ENCODE measurements around the gene CDH12. TPM values are rescaled to one million over a fixed set of nuclear protein-coding genes. Genes with fewer than 3 reads are reported as not detected.
"Not testable (repeated sequence)": the region's sequence is repeated elsewhere in the genome, so short reads cannot be mapped to it uniquely, and the experiment has no call there.

CDH12 gene
- polyA plus RNA-seq, 1 experiment: not detected

DNA sequence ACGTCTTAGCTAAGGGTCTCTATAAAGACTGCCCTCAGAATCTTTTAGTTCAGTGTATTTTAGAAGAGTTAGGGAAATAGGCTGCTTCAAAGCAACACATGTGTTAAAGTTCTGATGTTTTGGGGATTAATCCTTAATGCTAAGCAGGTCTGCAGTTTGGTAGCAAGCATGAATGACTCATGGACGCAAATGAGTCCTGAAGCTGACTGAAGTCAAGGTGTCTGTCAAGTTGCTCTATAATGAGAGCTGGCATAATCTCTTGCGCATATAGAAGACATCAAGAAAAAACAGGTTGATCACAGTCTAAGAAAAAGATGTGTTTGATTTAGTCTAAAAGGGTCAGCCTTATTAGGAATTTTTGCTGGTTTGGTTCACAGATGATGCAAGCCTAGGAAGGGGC, 630.1 kb downstream of the CDH12 start:
- no peaks in the 10 kb centered on the region for H3K9me3 ChIP-seq (ENCODE audit: control insufficient read depth, insufficient read depth, low read length)
- ChIA-PET POLR2A (no interaction called here), CTCF (no interaction called here)
- H3K27ac ChIP-seq (ENCODE audit: low read depth, low read length): no peak overlapping the region
- TF ChIP-seq, protein P1, sequence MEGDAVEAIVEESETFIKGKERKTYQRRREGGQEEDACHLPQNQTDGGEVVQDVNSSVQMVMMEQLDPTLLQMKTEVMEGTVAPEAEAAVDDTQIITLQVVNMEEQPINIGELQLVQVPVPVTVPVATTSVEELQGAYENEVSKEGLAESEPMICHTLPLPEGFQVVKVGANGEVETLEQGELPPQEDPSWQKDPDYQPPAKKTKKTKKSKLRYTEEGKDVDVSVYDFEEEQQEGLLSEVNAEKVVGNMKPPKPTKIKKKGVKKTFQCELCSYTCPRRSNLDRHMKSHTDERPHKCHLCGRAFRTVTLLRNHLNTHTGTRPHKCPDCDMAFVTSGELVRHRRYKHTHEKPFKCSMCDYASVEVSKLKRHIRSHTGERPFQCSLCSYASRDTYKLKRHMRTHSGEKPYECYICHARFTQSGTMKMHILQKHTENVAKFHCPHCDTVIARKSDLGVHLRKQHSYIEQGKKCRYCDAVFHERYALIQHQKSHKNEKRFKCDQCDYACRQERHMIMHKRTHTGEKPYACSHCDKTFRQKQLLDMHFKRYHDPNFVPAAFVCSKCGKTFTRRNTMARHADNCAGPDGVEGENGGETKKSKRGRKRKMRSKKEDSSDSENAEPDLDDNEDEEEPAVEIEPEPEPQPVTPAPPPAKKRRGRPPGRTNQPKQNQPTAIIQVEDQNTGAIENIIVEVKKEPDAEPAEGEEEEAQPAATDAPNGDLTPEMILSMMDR (IDR thresholded peaks at IDR 0.05; ENCODE audit: low read depth, low read length): no peak
- DNase-seq (ENCODE audit: low read depth, low spot score): no peak
- H3K4me3 ChIP-seq (ENCODE audit: low read depth, low read length): no peak overlapping the region
- no peaks in the 10 kb centered on the region for H3K27me3 ChIP-seq (ENCODE audit: control insufficient read depth, insufficient read depth, low read length)

DNA sequence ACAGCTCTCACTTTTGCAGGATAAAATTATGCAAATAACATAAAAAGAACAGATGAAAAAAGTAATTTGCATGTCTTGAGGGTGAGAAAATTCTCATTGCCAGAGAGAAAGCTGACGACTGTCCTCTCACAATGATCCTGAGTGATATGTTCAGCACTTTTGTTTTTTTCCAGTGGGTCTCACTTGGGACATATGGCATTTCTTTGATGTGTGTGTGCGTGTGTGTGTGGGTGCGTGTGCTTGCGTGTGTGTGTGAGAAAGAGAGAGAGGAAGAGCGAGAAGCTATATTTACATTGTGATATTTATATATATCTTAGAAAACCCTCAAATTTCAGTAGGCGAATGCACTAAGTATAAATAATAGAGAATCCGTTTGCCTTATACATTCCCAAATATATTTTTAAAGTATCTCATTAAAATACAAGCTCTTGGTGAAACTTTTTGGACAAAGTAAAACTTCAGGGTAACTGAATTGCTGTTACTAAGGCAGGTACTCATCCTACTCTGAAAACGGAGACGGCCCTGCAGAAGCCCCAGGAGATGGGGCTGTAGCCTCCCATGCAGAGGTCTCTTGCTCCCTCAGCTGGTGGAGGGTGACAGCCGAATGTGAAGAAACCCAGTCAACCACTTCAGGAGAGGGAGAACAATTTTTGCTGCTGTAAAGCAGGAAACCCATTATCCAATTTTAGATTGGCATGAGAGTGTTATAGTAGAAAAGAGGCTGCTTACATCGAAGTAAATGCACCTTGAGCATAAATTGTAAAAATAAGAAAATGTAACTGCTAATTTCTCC, 639.2 kb downstream of the CDH12 start:
- TF ChIP-seq, protein P1 (IDR thresholded peaks at IDR 0.05; ENCODE audit: low read depth, low read length): peak; percentile 27; the same call in 1 of the 2 replicates
- DNase-seq (ENCODE audit: low read depth, low spot score); H3K27me3 ChIP-seq (ENCODE audit: control insufficient read depth, insufficient read depth, low read length); H3K27ac ChIP-seq (ENCODE audit: low read depth, low read length); H3K9me3 ChIP-seq (ENCODE audit: control insufficient read depth, insufficient read depth, low read length); CTCF ChIA-PET; POLR2A ChIA-PET; H3K4me3 ChIP-seq (ENCODE audit: low read depth, low read length): not testable (repeated sequence)

DNA sequence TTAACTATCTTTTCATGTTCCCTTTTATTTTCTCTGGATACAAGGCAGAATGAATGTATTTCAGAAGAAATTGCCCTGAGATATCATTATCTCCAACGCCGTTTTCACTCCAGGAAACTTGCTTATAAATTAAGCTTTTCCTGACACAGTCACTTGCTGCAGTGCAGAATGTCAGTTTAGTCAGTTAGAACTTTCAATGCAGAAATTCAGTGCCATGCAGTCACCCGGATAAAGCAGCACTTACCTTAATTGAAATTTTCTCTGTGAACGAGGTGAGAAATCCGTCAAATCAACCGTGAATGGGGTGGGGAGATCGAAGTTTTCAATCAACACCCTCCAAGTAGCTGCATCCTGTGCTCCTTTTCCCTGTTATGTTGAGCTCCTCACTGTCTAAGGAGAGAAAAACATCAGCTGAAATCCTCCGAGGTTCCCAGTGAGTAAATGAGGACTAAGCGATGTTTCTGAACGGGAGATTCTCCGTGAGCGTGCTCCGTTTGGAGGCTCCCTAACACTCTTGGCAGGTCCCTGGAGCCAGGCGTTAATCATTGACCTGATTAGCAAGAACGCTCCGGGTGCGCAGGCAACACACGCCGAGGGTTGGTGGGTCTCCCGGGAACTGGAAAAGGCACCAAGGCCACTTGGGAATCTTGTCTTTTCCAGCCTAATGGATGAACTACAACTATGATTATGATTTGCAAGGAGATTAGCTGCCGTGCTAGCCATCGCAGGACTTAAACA, 640.7 kb downstream of the CDH12 start:
- H3K27ac ChIP-seq (ENCODE audit: low read depth, low read length); CTCF ChIA-PET; POLR2A ChIA-PET; DNase-seq (ENCODE audit: low read depth, low spot score); H3K27me3 ChIP-seq (ENCODE audit: control insufficient read depth, insufficient read depth, low read length); H3K9me3 ChIP-seq (ENCODE audit: control insufficient read depth, insufficient read depth, low read length); H3K4me3 ChIP-seq (ENCODE audit: low read depth, low read length): not testable (repeated sequence)

DNA sequence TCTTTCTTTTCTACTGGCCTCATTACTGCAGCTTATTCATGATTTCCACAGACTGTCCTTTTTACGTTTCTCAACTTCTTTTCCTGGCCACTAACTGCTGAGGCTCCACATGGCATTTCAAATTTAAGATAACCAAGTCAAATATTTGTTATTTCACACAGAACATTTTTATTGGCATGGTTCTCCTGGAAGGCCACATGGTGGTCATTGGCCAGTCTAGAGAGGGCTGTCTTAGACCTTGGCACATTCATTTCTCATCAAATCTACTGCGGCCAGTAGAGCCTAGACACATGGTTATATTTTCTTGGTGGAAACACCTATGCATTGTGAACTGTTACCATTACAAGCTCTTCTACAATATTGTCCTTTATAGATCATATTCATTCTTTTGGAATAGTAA, 644.7 kb downstream of the CDH12 start:
- H3K9me3 ChIP-seq (ENCODE audit: control insufficient read depth, insufficient read depth, low read length); H3K27ac ChIP-seq (ENCODE audit: low read depth, low read length); DNase-seq (ENCODE audit: low read depth, low spot score); H3K4me3 ChIP-seq (ENCODE audit: low read depth, low read length); POLR2A ChIA-PET; CTCF ChIA-PET; H3K27me3 ChIP-seq (ENCODE audit: control insufficient read depth, insufficient read depth, low read length): not testable (repeated sequence)

DNA sequence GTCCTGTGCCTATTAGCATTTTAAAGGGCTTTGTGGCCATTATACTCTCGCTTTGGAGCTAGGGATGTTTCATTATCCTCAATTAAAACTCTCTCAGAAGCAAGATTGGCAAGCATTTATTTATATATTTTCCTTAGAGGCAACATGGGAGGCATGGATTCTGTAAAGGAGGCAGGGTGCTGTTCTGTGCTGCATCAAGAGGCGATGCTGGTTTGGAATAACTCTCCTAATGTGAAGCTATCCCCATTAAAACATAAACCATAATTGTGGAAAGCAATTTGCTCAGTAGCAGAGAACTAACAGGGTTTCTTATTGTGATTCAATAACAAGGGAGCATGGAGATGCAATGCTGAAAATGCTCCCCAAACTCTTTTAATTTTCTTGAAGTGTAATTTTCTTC, 664.5 kb downstream of the CDH12 start:
- DNase-seq (ENCODE audit: low read depth, low spot score); H3K27me3 ChIP-seq (ENCODE audit: control insufficient read depth, insufficient read depth, low read length); H3K4me3 ChIP-seq (ENCODE audit: low read depth, low read length); POLR2A ChIA-PET; CTCF ChIA-PET; H3K9me3 ChIP-seq (ENCODE audit: control insufficient read depth, insufficient read depth, low read length); H3K27ac ChIP-seq (ENCODE audit: low read depth, low read length): not testable (repeated sequence)

DNA sequence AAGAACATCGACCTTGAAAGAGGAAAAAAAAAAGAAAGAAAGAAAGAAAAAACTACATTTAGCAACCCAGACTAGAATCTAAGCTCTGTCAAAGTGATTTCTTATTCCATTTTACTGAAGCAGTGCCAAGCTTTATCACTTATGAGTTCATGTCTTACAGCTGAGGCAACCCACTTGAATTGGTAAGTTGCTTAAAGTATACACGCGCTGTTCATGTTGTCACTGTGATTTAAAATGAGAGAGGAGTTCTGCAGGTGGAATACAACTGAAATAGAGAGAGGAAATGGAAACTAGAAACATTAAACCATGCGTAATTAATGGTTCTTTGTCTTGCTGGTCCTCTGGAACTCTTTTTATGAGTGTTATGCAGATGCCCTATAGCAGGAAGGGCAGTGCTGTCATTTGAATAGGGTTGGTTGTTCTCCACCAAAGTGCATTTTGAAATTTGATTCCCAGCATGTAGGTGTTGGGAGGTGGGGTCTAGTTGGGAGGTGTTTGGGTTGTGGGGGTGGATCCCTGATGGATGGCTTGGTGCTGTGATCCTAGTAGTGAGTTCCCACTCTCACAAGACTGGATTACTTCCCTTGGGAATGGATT, 665.4 kb downstream of the CDH12 start:
- CTCF ChIA-PET; H3K27me3 ChIP-seq (ENCODE audit: control insufficient read depth, insufficient read depth, low read length); DNase-seq (ENCODE audit: low read depth, low spot score); H3K4me3 ChIP-seq (ENCODE audit: low read depth, low read length); H3K27ac ChIP-seq (ENCODE audit: low read depth, low read length); H3K9me3 ChIP-seq (ENCODE audit: control insufficient read depth, insufficient read depth, low read length); POLR2A ChIA-PET: not testable (repeated sequence)

DNA sequence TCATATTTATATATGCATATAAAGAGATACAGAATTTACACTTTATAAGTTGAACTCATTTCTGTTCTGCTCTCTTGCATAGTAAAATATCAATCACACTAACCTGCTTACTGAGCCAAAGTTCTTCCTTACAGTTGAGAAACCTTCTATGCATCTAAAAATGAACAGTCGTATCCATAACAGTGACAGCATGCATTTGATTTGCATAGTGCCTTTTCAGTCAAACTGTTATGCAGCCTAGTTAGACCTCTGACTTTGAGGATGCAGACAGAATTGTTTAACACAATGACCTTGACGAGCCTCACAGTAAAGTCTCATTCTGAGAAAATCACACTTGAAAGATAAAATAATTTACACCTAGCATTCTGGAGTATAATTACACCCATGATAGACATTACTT, 683.9 kb downstream of the CDH12 start:
- CTCF ChIA-PET; DNase-seq (ENCODE audit: low read depth, low spot score); H3K4me3 ChIP-seq (ENCODE audit: low read depth, low read length); H3K27me3 ChIP-seq (ENCODE audit: control insufficient read depth, insufficient read depth, low read length); POLR2A ChIA-PET; H3K9me3 ChIP-seq (ENCODE audit: control insufficient read depth, insufficient read depth, low read length); H3K27ac ChIP-seq (ENCODE audit: low read depth, low read length): not testable (repeated sequence)

DNA sequence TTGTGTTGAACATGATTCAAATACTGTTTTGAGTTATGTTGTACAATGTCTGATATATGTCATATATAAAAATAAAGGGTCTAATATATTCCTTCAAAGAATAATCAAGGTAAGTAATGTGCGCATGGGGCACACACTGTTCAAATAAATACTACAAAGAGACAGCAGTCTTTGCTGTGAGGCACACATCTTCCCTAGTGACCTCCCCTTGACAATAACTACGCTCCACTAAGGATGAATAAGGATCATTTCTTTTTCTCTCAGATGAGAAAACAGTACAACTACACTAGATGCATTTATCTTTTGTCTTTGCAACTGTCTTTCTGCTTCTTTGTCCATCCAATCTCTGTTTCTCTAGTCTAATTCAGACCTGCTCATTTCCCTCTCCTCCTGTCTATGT, 684.4 kb downstream of the CDH12 start:
- POLR2A ChIA-PET; H3K27ac ChIP-seq (ENCODE audit: low read depth, low read length); H3K27me3 ChIP-seq (ENCODE audit: control insufficient read depth, insufficient read depth, low read length); H3K9me3 ChIP-seq (ENCODE audit: control insufficient read depth, insufficient read depth, low read length); DNase-seq (ENCODE audit: low read depth, low spot score); CTCF ChIA-PET; H3K4me3 ChIP-seq (ENCODE audit: low read depth, low read length): not testable (repeated sequence)

DNA sequence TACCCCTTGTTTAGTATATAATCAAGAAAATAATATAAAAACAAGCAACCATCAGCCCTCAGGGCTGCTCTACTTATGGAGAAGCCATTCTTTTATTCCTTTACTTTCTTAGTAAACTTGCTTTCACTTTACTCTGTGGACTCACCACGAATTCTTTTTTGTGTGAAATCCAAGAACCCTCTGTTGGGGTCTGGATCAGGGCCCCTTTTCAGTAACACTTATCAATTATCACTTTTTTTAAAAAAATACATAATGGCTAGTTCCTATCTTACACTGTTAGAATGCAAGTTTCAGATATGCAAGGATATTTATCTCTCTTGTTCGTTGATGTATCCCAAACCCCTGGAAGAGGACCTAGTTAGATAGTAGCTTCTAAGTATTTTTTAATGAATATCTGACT, 687.2 kb downstream of the CDH12 start:
- H3K27me3 ChIP-seq (ENCODE audit: control insufficient read depth, insufficient read depth, low read length); CTCF ChIA-PET; H3K9me3 ChIP-seq (ENCODE audit: control insufficient read depth, insufficient read depth, low read length); H3K4me3 ChIP-seq (ENCODE audit: low read depth, low read length); POLR2A ChIA-PET; H3K27ac ChIP-seq (ENCODE audit: low read depth, low read length); DNase-seq (ENCODE audit: low read depth, low spot score): not testable (repeated sequence)

Measured in AG04450 (cell line).